Lung microvascular endothelial cell (primary cell): ENCODE measurements around the gene CNTNAP2. TPM values are rescaled to one million over a fixed set of nuclear protein-coding genes. Genes with fewer than 3 reads are reported as not detected.

Experiments
- DNase-seq, 2 donors: peaks; one replicate each; pipeline versions ENCODE4 v3.0.0 to v3.0.0-alpha.2; 2010; ENCODE audit warnings: low read depth in 2 of 2
- total RNA-seq: library from RNA; depleted of rRNA; stranded (reverse); fragments of >200 nt; gene quantifications from 2 replicates; pipeline ENCODE4 v1.2.1, GENCODE V29; 2014

Gene CNTNAP2
- total RNA-seq, 1 donor from 2014 or later: under 0.01 TPM

- no peak for DNase-seq
These were observed 2258.0 kb downstream of the CNTNAP2 start for GRCh38 chr7:148374396-148375259.

- no peak for DNase-seq
These were observed 2263.1 kb downstream of the CNTNAP2 start for GRCh38 chr7:148379677-148380076.

GRCh38 chr7:148380596-148381419, 2264.2 kb downstream of the CNTNAP2 start:
- no peak for DNase-seq

GRCh38 chr7:148382596-148382995, 2266.0 kb downstream of the CNTNAP2 start:
- no peak for DNase-seq

GRCh38 chr7:148383651-148384050, 2267.1 kb downstream of the CNTNAP2 start:
- no peak for DNase-seq

GRCh38 chr7:148385009-148385682, 2268.5 kb downstream of the CNTNAP2 start:
- DNase-seq: no peak

- no peak for DNase-seq
These were observed 2273.8 kb downstream of the CNTNAP2 start for GRCh38 chr7:148390381-148390780.

GRCh38 chr7:148391591-148391990, 2275.0 kb downstream of the CNTNAP2 start:
- DNase-seq: no peak

- no peak for DNase-seq
These were observed 2278.0 kb downstream of the CNTNAP2 start for GRCh38 chr7:148394582-148394981.

GRCh38 chr7:148395352-148395811, 2278.8 kb downstream of the CNTNAP2 start:
- DNase-seq: no peak

- no peak for DNase-seq
These were observed 2279.6 kb downstream of the CNTNAP2 start for GRCh38 chr7:148395990-148396716.

- DNase-seq: no peak
These were observed 2280.5 kb downstream of the CNTNAP2 start for GRCh38 chr7:148397056-148397455.

- DNase-seq: no peak
These were observed 2280.9 kb downstream of the CNTNAP2 start for GRCh38 chr7:148397551-148397950.

GRCh38 chr7:148397985-148398384, 2281.4 kb downstream of the CNTNAP2 start:
- DNase-seq: no peak

GRCh38 chr7:148398844-148399365, 2282.3 kb downstream of the CNTNAP2 start:
- no peak for DNase-seq

GRCh38 chr7:148400101-148400500, 2283.5 kb downstream of the CNTNAP2 start:
- DNase-seq: no peak

- no peak for DNase-seq
These were observed 2285.6 kb downstream of the CNTNAP2 start for GRCh38 chr7:148402159-148402558.

- no peak for DNase-seq
These were observed 2286.9 kb downstream of the CNTNAP2 start for GRCh38 chr7:148403466-148403993.

- DNase-seq: no peak
These were observed 2291.7 kb downstream of the CNTNAP2 start for GRCh38 chr7:148408307-148408706.

- no peak for DNase-seq
These were observed 2294.3 kb downstream of the CNTNAP2 start for GRCh38 chr7:148410905-148411304.

GRCh38 chr7:148412691-148413090, 2296.1 kb downstream of the CNTNAP2 start:
- no peak for DNase-seq
